ENCODE measurements around the gene CEP57L1. TPM values are rescaled to one million over a fixed set of nuclear protein-coding genes. Genes with fewer than 3 reads are reported as not detected.

CEP57L1 gene
- total RNA-seq, 3 donors from 2014 or later, result 12.0 to 15.9 (median 14.1) TPM

DNA sequence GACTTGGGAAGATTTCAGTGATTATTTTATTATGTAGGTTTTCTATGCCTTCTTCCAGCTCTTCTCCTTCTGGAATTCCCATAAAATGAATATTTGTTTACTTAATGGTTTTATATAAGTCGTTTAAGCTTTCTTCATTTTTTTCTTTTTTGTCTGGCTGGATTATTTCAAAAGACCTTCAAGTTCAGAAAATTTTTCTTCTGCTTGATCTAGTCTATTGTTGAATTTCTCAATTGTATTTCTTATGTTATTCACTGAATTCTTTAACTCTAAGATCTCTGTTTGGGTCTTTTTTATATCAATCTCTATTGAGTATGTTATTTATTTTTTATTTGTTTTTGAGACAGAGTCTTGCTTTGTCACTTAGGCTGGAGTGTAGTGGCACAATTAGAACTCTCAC, 117.4 kb downstream of the CEP57L1 start:
- Histone ChIP-seq H3K36me3 (ENCODE audit: low read depth) (no peaks in the 10 kb centered on the region), H3K4me3 (no peak overlapping the region), H3K4me1 (ENCODE audit: low read depth) (no peaks in the 10 kb centered on the region), H3K9me3 (no peaks in the 10 kb centered on the region)
- ATAC-seq, result no peak
- DNase-seq, result no peak
- no peak for TF ChIP-seq CTCF (IDR thresholded peaks at IDR 0.05)
- intact Hi-C loops (cut with DNase I, micrococcal nuclease), result no loop called here

Other genes with a start within 250 kb of the CEP57L1 start
- 1 to 10 TPM; 3.5 to 5.5 (median 4.8) TPM for gene ARMC2, start 247.1 kb upstream of the CEP57L1 start, total RNA-seq
- gene SESN1, start 661 bp upstream of the CEP57L1 start, total RNA-seq, result 10 to 100 TPM; 23.5 to 42.6 (median 32.8) TPM